GM12892 (cell line): Measurements from ENCODE around the gene AHDC1.

Experiments
- POLR2AphosphoS5 ChIP-seq: IDR thresholded peaks from 2 replicates; pipeline ENCODE4 v1.6.1; 2011; ENCODE audit warnings: low read depth, low read length, control low read depth
- TAF1 ChIP-seq: IDR thresholded peaks from 2 replicates; pipeline ENCODE4 v1.6.1; 2011; ENCODE audit warnings: low read depth, mild to moderate bottlenecking, control low read depth, low read length, borderline replicate concordance

DNA sequence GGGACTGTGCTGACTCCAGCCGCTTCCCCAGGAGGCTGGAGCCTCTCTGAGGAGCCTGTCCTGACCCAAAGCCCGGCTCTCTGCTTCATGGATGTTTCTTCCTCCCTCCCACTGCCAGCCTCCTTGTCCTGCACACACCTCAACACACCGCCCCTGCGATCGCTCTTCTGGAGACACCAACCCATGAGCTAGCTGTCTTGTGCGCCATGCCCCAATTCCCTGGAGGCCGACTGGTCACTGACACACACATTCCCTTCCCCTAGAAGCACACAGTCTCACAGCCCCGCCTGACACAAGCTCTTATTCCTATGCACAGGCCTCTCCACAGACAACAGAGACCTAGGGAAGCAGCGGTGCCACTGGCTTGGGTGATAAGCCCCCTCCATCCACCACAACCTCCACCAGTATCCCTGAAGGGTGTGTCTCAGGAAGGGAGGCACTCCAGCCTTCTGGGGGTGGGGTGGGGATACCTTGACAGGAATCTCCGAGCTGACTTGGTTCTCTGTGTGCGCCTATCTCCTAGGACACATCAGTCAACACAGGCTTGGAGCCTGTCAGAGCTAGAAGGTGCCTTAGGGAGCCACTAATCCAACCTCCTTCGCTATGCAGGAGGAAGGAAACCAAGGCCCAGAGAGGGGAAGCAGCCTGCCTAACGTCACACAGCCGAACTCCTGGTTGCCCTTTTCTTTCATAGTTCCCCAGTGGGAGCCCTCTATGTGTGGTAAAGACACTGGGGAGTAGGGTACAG, 31.1 kb downstream of the AHDC1 start:
- no peak for TF ChIP-seq POLR2AphosphoS5
- TF ChIP-seq TAF1: no peak
